Stomach (tissue), 4 donors: ENCODE measurements around the gene UBA1.

ENCODE experiments used
- CTCF ChIP-seq, 7 experiments: fragments of 450-650 bp in 4 of 7; fragments of 200-600 bp in 3 of 7; sonication (generic) in 3 of 7; IDR thresholded peaks; one replicate each; pipeline ENCODE4 v1.5.1; 2016 to 2019; ENCODE audit warnings: antibody characterized with exemption in 7 of 7, control low read depth in 2 of 7, mild to moderate bottlenecking in 1 of 7
- POLR2A ChIP-seq, 4 donors: fragments of 450-650 bp; IDR thresholded peaks; one replicate each; pipeline ENCODE4 v1.6.1; 2016; ENCODE audit warnings: antibody characterized with exemption in 4 of 4, control low read depth in 2 of 4, mild to moderate bottlenecking in 1 of 4, moderate library complexity in 1 of 4
- POLR2AphosphoS5 ChIP-seq, 3 donors: sonication (generic); formaldehyde crosslinking; IDR thresholded peaks; one replicate each; pipeline ENCODE4 v1.6.1; 2016; ENCODE audit warnings: antibody characterized with exemption in 3 of 3

- TF ChIP-seq CTCF (IDR thresholded peaks at IDR 0.05) (no peak), POLR2A (IDR thresholded peaks at IDR 0.05) (no peak), POLR2AphosphoS5 (IDR thresholded peaks at IDR 0.05) (no peak)
Observed at GRCh38 chrX:47189906-47190305, 3.7 kb upstream of the UBA1 start.
